GM19452 (cell line): ENCODE results near the gene GAS2L1.

ENCODE experiments used
- ATAC-seq: cut with Tn5 transposase; IDR thresholded peaks from one replicate; pipeline ENCODE4 v1.9.1; 2021; ENCODE audit not compliant: unreplicated experiment

The GAS2L1 gene

GRCh38 chr22:29325785-29326315 is 19.4 kb downstream of the GAS2L1 start:
- no peak for ATAC-seq

DNA sequence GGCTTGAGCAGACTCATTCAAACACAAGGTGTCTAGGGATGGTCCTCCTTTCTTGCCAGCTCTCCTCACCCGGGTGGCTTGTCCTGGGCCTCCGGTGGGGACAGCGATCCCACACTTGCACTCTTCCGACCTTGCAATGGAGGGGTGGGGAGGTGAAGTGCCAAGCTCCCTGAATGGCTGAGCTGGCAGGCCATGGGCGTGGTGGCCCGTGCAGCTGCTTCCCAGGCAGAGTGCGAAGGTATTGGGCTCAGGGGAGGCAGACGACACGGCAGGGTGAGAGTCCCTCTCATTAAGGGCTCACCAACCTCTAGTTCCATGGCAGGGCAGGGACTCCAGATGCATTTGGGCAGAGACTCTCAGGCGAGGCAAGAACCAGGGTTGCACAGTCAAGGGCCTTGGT is 20.0 kb downstream of the GAS2L1 start:
- no peak for ATAC-seq

DNA sequence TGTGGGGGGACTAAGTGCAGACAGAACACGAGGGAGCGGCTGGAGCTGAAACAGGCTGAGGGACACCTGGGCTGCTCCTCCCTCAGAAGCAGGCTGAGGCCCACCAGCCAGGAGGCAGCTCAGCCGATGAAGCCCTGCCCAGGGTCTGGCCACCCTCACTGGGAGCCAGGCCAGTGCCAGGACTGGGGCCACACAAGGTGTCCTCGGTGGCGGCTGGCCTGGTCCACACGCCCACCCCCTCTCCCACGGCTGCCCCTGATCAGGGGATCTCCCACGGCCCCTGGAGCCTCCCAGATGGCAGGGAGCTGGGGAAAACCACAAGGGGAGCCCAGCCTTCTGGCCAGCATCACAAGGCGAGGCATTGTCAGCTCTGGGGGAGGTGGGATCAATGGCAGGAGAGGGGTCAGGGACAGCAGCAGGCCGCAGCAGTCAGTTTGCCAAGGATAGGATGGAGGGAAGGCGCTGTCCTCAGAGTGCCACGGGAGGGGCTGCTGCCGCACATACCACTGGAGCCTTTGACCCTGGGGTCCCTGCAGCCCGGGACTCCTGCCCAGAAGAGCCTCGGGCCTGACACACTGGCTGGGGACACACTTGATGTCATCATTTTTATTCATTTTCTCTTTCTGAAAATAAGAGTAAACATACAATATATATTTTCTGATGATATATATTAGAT is 20.8 kb downstream of the GAS2L1 start:
- no peak for ATAC-seq

DNA sequence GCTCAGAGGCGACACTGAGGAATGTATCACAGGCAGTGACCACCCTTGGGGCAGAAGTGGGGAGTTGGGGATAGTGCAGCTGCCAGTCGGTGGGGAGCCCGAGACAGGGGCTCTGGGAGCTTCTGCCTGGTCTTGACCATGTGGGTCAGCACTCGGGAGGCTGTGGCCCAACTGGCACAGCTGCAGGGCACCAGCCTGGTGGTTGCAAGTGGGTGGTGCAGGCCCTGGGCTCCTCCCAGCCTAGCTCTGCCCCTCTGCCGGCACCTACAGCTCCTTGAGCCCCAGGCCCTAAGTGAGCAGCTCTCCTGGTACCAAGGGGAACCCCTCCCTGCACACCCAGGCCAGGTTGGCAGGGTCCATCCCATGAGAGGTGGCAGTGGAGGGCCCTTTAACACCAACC is 21.6 kb downstream of the GAS2L1 start:
- ATAC-seq = no peak

GRCh38 chr22:29328566-29329500 is 22.4 kb downstream of the GAS2L1 start:
- ATAC-seq = no peak

GRCh38 chr22:29329581-29329980 is 23.1 kb downstream of the GAS2L1 start:
- ATAC-seq = no peak

DNA sequence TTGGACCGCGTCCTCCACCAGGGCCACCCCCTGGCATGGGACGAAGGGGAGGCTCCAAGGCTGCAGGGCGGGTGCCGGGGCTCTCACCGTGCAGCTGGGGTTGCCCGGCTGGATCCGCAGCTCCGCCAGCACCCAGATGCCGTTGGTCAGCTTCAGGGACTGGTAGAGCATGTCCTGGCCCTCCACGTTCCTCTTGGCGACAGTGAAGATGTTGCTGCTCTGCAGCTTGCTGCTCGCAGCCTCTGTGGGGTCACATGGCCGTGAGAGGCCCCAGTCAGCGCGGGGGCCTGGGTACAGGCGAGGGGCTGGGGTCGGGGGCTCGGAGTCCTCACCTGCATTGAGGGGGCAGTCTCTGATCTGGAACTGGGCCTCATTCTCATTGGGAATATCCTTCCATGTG is 23.8 kb downstream of the GAS2L1 start:
- no peak for ATAC-seq

DNA sequence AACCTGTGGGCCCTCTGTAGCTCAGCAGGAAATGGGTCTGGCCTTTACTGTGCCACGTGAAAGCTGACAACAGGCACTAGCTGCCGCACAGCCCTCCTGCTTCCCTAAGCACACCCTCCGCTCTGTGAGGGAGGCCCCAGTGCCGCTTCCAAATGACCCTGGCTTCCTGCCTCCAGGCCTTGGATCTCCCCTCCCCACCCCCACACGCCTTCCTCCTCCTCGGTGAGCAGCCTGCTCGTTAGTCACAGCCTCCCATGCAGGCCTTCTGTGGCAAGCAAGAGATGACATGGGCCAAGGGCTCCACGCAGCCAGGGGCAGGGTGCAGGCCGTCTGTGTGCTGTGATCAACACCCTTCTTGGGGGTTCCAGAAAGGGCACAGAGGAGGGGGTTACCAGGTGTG is 24.3 kb downstream of the GAS2L1 start:
- ATAC-seq = no peak

DNA sequence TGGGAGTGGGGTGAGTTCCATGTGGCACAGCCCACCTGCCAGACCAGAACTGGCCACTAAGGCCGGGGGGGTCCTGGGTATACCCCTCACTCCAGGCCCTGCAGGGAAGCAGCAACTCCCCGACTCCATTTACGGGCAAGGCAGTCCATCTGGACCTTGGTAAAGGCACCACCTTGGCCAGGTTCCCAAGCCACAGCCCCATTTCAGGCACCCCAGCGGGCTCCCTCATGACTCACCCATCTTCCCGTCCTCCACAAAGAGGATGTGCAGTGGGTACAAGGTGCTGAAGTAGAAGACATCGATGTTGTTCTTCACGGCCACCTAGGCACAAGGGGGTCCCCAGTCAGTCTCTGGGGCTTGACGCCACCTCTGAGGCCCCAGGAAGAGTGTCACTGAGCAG is 24.8 kb downstream of the GAS2L1 start:
- ATAC-seq = no peak

DNA sequence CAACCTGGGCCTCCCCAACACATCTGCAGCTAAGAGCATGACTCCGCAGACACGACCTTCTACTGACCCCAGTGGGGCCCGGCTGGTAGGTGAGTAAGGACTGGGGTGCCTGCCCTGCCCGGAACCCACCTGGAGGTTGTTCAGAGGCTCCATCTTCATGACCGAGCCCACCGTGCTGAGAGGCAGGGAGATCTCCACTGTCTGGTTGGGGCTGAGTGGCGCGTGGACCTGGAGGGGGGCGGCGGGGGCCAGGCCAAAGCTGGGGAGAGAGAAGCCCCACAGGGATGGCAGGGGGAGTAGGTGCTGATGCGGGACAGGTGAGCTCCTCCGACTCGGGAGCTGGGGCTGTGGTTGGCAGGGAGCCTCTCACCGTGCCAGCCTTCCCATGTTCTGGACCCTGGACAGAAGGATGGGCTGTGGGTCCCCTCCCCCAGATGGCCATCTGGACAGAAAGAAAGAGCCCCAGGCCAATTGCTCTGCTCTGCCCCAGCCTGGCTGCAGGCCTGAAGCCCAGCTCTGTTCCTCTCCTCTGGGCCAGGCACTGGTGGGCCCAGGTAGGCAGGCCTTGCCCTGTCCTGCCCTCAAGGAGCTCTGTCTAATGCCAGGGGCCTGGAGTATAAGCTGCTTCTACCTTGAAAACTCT is 25.3 kb downstream of the GAS2L1 start:
- no peak for ATAC-seq

GRCh38 chr22:29332886-29333496 is 26.5 kb downstream of the GAS2L1 start:
- no peak for ATAC-seq

GRCh38 chr22:29334148-29334547 is 27.7 kb downstream of the GAS2L1 start:
- no peak for ATAC-seq

DNA sequence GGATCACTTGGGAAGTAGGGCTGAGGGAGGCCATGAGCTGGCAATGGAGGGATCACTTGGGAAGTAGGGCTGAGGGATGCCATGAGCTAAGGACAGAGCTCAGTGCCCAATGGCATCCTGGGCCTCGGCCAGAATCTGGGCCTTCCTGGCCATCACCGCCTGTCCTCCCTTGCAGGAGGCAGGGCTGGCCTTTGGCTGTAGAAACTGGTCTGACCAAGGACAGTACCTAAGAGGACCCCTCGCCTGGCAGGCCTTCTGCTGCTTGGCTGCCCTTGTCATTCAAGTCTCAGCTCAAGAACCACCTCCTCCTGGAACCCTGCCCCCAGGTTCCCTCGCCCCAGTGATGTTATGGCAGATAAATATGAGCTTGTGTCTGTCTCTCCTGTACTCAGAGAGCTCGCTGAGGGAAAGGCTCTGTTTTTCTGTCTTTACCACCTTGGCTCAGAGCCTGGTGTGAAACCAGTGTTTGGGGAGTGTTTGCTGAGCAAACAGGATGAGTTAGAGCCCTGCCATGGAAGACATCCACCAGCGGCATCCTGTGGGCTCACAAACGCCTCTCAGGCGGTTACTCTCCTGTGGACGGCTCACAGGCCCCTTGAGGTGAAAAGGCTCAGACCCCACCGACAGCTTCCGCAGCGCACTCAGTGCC is 28.4 kb downstream of the GAS2L1 start:
- no peak for ATAC-seq

GRCh38 chr22:29335656-29336055 is 29.2 kb downstream of the GAS2L1 start:
- ATAC-seq = no peak

DNA sequence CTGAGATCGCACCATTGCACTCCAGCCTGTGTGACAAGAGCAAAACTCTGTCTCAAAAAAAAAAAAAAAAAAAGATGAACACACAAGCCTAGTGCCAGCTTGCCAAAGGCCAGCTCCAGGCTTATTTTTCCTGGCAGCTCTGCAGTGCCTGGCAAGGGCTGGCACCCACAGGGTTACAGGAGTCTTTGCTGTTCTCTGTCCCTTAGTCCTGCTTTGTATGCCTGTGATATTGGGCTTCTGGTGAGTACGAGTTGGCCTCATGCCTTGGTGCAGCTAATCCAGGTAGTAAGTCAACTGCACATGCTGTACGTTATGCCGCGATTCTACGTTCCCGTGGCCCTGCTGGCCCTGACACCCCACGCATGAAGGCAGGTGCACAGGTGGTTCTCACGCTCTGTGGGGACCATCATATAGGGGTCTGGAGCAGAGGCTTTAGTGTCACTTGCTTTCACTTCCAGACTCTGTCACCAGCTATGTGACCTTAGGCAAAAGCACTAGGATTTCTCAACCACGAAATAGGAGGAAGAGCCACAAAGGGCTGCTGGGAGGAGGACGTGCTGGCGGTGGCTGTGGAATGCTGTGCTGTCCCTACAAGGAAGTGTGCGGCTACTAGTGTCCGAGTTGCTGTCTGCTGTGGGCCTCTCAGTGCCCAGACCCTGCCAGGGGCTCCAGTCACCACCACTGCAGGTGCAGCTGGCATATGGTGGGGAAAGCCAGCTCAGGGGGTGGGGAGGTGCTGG is 30.5 kb downstream of the GAS2L1 start:
- no peak for ATAC-seq

GRCh38 chr22:29337631-29338284 is 31.3 kb downstream of the GAS2L1 start:
- no peak for ATAC-seq

DNA sequence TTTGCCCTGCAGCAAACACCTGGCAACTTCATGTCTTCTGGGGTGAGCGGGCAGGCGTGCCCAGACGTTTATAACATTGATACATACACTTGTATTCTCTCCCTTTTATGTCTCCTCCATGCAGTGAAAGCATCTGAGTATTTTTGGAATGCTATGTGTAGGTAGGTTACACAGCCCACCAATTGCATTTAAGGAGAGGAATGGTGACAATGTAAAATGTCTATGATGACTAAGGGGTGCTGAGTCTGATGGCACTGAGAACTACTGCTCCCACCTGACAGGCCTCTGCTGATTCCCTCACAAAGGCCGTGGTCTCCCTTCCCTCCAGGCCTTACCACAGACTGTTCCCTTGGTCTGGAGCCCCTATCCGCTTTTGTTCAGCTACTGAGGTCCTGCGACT is 31.9 kb downstream of the GAS2L1 start:
- ATAC-seq = no peak

DNA sequence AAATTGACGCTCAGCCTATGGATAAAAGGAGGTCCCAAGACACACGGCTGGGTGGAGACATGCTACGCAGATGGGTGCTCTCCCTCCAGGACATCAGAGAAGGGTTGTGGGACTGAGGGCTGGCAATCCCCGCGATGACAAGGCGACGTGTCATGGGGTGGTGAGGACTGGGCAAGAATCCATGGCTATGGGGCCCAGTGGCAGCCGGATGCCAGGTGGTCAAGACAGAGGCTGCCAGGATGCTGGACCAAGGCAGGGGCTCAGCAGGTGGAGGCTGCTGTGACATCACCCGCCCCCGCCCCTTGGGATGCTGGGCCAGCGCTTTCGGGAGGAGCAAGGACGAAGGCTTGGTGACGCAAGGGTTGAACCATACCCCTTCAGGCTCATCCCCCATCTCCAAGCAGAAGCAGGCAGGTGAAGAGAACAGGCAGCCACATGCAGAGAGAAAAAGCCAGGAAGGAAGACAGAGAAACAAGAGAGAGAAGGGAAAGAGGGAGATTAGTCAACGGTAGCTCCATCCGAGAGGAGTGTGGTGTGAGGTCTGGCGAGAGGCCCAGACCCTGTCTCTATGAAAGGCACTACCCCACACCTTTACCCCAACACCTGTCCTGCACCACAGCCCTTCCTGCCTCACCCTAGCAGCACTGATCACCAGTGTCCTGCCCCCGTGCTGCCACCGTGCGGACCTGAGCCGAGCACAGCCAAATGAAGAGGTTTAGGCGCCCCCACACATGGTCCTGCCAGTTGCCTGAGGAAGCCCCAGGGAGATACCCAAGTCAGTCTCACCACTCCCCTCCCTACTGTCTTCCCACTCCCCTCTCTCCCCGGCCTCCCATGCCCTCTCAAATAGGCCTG is 33.2 kb downstream of the GAS2L1 start:
- ATAC-seq = no peak

DNA sequence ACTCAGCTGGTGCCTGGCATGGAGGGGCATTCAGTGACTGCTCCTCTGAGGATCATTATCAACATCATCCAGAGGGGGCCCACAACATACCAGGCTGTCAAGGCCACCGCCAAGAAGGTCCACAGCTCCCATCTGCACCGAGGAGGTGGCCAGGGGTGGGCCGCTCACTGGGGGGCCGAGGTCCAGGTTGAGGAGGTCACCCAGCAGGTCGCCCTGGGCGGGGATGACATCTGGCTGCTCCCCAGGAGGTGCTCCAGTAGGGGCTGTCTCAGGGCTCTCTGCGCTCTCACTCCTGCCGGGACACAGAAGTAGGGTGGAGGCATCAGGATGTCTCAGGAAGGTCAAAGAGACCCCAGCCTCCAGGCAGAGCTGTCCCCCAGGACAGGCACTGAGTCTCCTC is 34.1 kb downstream of the GAS2L1 start:
- no peak for ATAC-seq
